H7 (cell line): ENCODE data around the gene EXOC4. TPM values are rescaled to one million over a fixed set of nuclear protein-coding genes. Genes with fewer than 3 reads are reported as not detected.
A peak's percentile ranks its signal among the peaks of the same experiment; 100 is the strongest.
"Not testable (repeated sequence)": the region's sequence is repeated elsewhere in the genome, so short reads cannot be mapped to it uniquely, and the experiment has no call there.

ENCODE experiments used
- DNase-seq: peaks from one replicate; pipeline ENCODE4 v3.0.0; 2012
- H3K27me3 ChIP-seq: 2 replicates; pipeline ENCODE4 v1.6.0; 2011; ENCODE audit warnings: mild to moderate bottlenecking, low read length; ENCODE audit not compliant: control insufficient read depth, insufficient read depth
- H3K36me3 ChIP-seq: replicated peaks from 2 replicates; pipeline ENCODE4 v1.5.1; 2011; ENCODE audit warnings: low read length; ENCODE audit not compliant: control insufficient read depth, insufficient read depth
- H3K4me3 ChIP-seq: 2 replicates; pipeline ENCODE4 v1.5.1; 2011; ENCODE audit warnings: low read depth, mild to moderate bottlenecking, control low read depth, low read length, moderate library complexity; ENCODE audit not compliant: insufficient read depth
- total RNA-seq: library from RNA; depleted of rRNA; stranded (reverse); fragments of >200 nt; shearing (Covaris generic); gene quantifications from 2 replicates; pipeline ENCODE4 v1.2.3, GENCODE V29; 2014

The EXOC4 gene
- total RNA-seq, 1 experiment from 2014 or later = 44.8 TPM

DNA sequence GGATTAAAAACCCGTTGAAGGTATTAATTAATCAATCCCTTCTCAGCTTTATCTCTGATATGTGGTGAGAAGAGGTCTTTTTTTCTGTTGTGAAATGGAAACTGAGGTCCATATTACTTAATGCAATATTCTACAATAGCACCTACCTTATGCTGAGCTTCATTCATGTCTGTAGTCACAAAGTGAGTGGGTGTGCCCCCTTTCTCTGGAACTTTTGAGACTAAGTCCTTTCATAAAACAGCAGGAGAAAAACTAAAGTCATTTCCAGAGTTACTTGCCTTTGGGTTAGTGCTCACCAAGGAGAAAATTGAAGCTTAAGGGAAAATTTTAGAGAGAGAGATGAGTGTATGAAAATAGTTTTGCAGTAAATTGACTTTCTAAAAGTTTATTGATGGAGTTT, 61.2 kb downstream of the EXOC4 start:
- no peaks in the 10 kb centered on the region for H3K36me3 ChIP-seq
- H3K4me3 ChIP-seq = no peak overlapping the region
- no peaks in the 10 kb centered on the region for H3K27me3 ChIP-seq
- DNase-seq = no peak

DNA sequence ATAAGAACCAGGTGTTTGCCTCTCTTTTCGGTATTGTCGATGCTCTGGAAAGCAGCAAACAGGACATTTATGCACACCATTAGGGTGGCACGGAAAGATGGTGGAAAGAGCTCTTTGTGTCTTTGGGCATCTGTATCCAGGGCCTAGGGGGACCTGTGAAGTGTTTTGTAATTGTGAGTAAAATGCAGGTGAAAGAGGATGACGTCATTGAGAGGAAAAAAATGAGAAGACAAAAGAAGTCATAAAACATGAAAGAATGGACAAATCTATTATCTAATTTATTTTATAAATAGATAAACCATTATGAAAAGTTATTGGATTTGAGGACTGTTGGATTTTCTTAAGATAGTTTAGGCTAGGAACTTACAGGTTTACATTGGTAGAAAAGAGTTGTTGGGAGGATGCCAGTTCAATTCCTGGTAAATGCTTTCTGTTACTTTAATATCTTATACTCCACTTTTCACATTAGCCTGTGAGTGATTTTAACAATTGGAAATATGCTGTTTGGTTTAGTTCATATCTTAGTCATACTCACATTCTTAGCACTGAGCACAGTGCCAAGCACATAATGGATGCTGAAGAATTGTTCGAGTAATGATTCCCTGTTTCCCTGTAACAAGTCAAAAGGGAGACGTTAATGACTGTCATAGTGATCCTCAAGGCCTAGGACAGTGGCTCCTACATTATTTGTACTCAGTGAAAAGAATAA, 62.6 kb downstream of the EXOC4 start:
- DNase-seq = no peak
- no peak overlapping the region for H3K4me3 ChIP-seq
- no peaks in the 10 kb centered on the region for H3K27me3 ChIP-seq
- no peaks in the 10 kb centered on the region for H3K36me3 ChIP-seq

DNA sequence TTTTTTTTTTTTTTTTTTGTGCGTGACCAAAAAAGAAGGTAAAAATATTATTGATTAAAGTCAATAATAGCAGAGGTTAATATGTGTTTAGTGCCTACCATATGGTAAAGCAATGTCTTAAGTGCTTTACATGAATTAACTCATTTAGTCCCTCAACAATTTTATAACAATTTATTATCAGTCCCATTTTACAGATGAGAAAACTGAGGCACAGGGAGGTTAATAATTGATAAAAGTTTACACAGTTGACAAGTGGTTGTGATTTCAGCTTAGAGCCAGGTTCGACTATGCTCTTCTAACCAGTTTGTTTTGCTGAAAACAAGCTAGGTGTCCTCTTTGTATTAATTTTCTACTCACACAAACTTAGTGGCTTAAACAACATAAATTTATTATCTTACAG, 67.0 kb downstream of the EXOC4 start:
- no peak overlapping the region for H3K4me3 ChIP-seq
- H3K36me3 ChIP-seq = no peaks in the 10 kb centered on the region
- DNase-seq = no peak

DNA sequence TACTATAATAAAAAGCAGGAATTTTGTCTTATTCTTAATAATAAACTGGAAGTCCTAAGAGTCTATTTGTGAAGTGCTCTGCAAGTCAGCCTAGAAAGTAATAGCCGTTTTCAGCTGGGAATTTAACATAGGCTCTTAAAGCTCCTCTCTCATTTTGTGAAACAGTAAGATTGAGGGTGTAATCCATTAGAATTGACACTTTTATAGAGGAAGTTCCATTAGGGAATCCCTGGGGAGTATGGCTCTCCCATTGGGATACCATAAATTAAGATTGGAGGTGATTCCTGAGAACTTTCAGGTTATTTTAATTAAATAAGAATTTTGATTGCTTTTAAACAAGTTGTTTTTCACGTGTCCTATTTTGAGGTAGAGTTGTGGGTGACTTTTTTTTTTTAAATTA, 68.0 kb downstream of the EXOC4 start:
- no peaks in the 10 kb centered on the region for H3K27me3 ChIP-seq
- no peak for DNase-seq
- no peak overlapping the region for H3K4me3 ChIP-seq
- H3K36me3 ChIP-seq = no peaks in the 10 kb centered on the region

More for the DNA sequence above, 67.0 kb downstream of the EXOC4 start:
- no peaks in the 10 kb centered on the region for H3K27me3 ChIP-seq

DNA sequence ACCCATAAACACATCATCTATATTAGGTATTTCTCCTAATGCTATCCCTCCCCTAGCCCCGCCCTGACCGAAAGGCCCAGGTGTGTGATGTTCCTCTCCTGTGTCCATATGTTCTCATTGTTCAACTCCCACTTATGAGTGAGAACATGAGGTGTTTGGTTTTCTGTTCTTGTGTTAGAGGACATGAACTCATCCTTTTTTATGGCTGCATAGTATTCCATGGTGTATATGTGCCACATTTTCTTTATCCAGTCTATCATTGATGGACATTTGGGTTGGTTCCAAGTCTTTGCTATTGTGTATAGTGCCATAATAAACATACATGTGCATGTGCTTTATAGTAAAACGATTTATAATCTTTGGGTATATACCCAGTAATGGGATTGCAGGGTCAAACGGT, 68.5 kb downstream of the EXOC4 start:
- H3K27me3 ChIP-seq, H3K36me3 ChIP-seq, DNase-seq, H3K4me3 ChIP-seq: not testable (repeated sequence)

DNA sequence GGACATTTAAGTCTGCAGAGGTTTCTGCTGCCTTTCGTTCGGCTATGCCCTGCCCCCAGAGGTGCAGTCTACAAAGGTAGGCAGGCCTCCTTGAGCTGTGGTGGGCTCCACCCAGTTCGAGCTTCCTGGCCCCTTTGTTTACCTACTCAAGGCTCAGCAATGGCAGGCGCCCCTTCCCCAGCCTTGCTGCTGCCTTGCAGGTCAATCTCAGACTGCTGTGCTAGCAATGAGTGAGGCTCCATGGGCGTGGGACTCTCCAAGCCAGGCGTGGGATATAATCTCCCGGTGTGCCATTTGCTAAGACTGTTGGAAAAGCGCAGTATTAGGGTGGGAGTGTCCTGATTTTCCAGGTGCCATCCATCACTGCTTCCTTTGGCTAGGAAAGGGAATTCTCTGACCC, 73.9 kb downstream of the EXOC4 start:
- H3K27me3 ChIP-seq, DNase-seq, H3K36me3 ChIP-seq, H3K4me3 ChIP-seq: not testable (repeated sequence)

DNA sequence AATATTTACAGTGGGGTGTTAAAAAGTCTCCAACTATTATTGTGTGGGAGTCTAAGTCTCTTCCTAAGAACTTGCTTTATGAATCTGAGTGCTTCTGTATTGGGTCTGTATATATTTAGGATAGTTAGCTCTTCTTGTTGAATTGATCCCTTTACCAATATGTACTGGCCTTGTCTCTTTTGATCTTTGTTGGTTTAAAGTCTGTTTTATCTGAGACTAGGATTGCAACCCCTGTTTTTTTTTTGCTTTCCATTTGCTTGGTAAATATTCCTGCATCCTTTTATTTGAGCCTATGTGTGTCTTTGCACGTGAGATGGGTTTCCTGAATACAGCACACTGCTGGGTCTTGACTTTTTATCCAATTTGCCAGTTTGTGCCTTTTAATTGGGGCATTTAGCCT, 75.1 kb downstream of the EXOC4 start:
- H3K4me3 ChIP-seq, H3K27me3 ChIP-seq, H3K36me3 ChIP-seq, DNase-seq: not testable (repeated sequence)

DNA sequence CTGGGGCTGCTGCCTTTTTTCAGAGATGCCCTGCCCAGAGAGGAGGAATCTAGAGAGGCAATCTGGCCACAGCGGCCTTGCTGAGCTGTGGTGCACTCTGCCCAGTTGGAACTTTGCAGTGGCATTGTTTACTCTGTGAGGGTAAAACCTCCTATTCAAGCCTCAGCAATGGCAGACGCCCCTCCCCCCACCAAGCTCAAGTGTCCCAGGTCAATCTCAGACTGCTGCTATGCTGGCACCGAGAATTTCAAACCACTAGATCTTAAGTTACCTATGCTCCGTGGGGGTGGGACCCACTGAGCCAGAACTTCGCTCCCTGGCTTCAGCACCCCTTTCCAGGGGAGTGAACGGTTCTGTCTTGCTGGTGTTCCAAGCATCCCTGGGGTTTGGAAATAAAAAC, 77.2 kb downstream of the EXOC4 start:
- H3K4me3 ChIP-seq = no peak overlapping the region
- no peaks in the 10 kb centered on the region for H3K27me3 ChIP-seq
- H3K36me3 ChIP-seq = no peaks in the 10 kb centered on the region
- no peak for DNase-seq

DNA sequence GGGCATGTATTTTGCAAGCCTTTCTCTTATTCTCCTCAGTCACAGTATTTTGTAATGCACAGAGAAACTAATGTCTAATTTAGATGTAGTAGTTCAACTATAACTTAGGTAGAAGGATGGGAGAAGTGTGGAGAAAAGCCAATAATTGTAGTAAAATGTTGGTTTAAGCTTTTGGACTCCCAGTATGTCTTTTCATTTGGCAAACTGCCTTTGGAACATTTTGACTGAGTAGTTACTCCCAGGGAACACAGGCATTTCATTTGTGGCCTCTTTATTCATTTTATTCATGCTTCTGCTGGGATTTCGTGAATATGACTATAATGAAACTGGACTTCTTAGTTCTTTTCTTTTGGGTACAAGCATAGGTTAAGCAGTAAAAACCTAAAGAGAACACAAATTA, 79.0 kb downstream of the EXOC4 start:
- H3K27me3 ChIP-seq = no peaks in the 10 kb centered on the region
- H3K36me3 ChIP-seq = no peaks in the 10 kb centered on the region
- no peak for DNase-seq

DNA sequence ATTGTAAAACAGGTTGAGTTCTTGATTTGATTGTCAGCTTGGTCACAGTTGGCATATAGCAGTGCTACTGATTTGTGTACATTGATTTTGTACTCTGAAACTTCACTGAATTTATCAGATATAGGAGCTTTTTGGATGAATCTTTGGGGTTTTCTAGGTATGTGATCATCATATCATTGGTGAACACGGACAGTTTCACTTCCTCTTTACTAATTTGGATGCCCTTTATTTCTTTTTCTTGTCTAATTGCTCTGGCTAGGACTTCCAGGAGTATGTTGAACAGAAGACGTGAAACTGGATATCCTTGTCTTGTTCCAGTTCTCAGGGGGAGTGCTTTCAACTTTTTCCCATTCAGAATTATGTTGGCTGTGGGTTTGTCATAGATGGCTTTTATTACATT, 86.9 kb downstream of the EXOC4 start:
- Histone ChIP-seq H3K27me3 (no peaks in the 10 kb centered on the region), H3K4me3 (no peak overlapping the region), H3K36me3 (no peaks in the 10 kb centered on the region)
- DNase-seq = no peak

More for the DNA sequence above, 79.0 kb downstream of the EXOC4 start:
- H3K4me3 ChIP-seq = no peak overlapping the region

DNA sequence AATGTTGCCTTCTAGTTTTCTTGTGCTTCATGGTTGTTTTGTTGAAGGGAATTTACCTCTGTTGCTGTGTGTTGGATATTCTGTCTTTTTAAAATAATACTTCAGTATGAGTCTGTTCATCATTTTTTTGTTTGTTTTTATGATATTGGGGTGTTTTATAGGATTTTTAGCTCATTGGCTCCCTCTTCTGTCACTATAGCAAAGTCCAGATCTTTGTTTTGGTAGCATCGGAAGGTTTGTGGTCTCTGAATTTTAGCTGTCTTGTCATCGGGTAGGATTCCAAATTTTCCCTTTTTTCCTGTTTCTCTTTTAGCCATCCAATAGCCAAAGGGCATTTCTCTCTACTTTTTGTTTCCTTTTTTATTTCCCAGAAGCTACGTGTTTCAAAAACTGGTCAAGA, 91.4 kb downstream of the EXOC4 start:
- DNase-seq = no peak
- no peaks in the 10 kb centered on the region for H3K36me3 ChIP-seq

DNA sequence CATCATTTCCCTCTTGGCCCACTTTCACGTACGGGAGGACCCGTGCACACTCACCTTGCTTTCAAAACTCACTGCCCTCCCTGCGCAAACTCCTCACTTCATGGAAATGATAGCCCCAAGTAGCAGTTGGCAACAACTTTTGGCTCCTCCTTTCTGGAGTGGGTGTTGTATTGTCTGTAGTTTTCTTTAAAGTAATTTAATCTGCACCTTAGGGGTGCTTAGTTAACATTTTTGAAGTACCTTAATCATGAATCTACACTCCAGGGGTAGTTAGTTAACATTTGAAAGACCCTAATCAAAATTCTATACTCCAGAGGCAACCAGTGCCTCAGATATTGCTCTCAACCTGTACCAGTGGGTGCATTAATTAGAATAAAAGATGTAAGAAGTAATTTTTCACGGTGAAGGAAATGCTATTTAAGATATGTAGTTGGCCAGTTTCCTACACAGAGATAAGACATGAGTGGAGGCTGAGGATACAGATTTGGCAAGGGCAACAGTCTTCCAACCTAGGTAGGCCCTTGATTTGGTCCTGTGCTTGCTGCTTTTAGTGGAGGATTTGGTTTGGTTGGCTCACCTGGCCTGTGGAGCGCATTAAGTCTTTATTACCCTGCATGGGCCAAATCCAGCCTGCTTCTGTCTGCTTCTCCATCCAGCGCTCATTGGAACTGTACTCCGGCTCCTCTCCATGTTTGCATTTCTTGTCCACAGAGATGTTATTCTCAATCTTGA, 93.0 kb downstream of the EXOC4 start:
- H3K36me3 ChIP-seq = no peaks in the 10 kb centered on the region
- no peaks in the 10 kb centered on the region for H3K27me3 ChIP-seq
- H3K4me3 ChIP-seq = no peak overlapping the region
- peak; percentile 22 for DNase-seq

More for the DNA sequence above, 91.4 kb downstream of the EXOC4 start:
- H3K27me3 ChIP-seq = no peaks in the 10 kb centered on the region
- H3K4me3 ChIP-seq = no peak overlapping the region

DNA sequence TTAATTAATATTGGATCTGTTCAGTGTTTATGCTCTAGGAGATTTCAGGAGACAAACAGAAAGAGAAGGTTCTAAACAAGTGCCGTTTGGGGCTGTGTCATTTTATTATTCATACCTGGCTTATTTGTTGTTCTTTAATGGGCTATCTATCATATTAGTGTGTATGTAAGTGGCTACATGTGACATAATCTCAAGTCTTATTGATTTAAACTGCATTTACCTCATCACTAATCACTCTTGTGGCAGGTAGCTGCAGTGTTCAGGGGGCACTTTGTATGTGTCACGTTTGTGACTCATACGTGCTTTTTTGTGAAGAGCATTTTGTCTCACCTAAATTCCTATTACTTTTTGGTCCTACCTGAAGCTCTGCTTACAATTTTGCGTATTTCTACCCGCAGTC, 95.4 kb downstream of the EXOC4 start:
- DNase-seq = no peak
- Histone ChIP-seq H3K27me3 (no peaks in the 10 kb centered on the region), H3K4me3 (no peak overlapping the region), H3K36me3 (no peaks in the 10 kb centered on the region)

DNA sequence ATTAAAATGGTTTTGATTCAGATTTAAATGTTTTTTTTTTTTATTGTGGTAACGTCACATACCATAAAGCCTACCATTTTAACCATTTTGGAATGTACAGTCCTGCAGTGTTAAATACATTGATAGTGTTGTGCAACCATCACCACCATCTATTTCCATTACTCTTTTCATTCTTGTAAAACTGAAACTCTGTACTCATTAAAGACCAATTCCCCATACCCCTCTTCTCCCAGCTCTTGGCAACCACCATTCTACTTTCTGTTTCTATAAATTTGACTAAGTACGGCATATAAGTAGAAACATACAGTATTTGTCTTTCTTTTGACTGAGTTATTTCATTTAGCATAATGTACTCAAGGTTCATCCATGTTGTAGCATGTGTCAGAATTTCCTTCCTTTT, 96.2 kb downstream of the EXOC4 start:
- H3K4me3 ChIP-seq = no peak overlapping the region
- no peaks in the 10 kb centered on the region for H3K36me3 ChIP-seq
- no peak for DNase-seq
- no peaks in the 10 kb centered on the region for H3K27me3 ChIP-seq

DNA sequence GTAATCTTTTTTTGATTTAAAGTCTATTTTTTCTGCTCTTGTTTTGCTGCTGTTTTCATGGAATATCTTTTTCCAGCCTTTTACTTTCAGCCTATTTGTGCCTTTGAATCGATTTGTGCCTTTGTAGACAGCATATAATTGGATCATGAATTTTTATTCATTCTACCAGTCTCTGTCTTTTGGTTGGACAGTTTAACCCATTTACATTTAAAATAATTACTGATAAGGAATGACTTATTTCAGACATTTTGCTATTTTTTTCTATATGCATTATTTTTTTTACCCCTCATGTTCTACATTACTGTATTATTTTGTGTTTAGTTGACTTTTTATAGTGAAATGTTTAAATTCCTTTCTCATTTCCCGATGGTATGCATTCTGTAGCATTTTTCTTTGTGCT, 99.6 kb downstream of the EXOC4 start:
- DNase-seq = no peak
- Histone ChIP-seq H3K4me3 (no peak overlapping the region), H3K36me3 (no peaks in the 10 kb centered on the region), H3K27me3 (no peaks in the 10 kb centered on the region)
